Stimulated activated CD8-positive, alpha-beta memory T cell treated with anti-CD3 and anti-CD28 coated beads, Interleukin-4, amount 100 ng/mL, for 24 hours (primary cell): ENCODE results near the gene REPS2.
"Not testable (repeated sequence)": the region's sequence is repeated elsewhere in the genome, so short reads cannot be mapped to it uniquely, and the experiment has no call there.

Experiments
- DNase-seq: peaks from one replicate; pipeline ENCODE4 v3.0.0-alpha.2; 2020; ENCODE audit warnings: low read depth

Gene REPS2

GRCh38 chrX:16946361-16946964 lies at the start of gene REPS2:
REPS2 (plus strand) TSS chrX:16946658; CDS start chrX:16946862, 204 bp downstream.
- DNase-seq = peak; percentile 50

DNA sequence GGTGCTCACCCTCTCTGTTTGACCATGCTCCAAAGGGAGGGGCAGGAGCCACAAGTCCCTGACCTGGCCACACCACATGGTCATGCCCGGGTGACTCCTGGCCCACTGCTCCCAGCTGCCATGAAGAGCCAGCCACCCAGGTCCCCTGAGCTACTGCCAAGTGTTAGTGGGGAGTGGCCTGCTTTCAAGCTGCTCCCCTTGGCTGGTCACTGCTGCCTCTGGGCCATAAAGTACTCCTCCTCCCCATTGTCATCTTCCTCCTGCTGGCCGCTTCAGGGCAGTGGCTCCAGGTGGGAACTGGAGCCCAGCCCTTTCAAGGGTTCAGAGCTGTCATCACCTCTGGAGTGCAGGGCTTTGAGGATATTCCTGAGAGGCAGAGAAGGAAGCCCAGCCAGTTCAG lies 49.0 kb upstream of the REPS2 start:
- no peak for DNase-seq

- no peak for DNase-seq
These were observed 43.0 kb upstream of the REPS2 start for GRCh38 chrX:16903274-16904022.

DNA sequence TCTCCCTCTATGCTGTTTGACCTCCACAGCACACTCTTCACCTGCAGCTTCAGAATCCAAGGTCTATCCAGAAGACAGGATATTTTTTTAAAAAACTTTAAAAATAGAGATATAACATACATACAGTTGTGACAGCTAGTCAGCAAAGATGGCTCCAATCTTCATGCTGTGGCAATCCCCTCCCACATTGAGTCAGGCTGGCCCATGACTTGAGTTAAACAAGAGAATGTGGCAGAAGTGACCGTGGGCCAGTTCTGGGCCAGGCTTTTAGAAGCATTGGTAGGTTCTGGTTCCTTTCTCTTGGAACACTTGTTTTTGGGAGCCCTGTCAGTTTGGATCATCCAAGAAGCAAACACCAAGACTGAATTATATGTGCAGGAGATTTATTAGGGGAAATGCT lies 36.1 kb upstream of the REPS2 start:
- DNase-seq = no peak

DNA sequence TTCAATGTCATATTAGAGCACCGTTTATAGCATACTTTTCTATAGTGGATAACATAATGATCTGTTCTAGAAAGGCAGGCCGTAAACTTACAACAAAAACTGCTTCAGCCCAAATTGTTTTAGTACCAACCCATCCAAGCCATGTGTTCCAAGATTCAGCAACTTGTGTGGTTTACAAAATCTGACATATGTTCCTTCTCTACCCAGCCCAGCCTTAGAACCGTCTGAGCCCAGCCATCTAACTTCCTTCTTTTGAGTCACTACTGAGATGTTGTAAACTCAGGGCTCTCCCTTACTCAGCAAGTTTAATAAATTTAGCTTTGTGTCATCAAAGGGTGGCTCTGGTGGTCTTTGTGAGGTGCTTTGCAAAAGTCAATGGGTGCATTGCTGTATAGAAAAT lies 32.4 kb upstream of the REPS2 start:
- DNase-seq = no peak

DNA sequence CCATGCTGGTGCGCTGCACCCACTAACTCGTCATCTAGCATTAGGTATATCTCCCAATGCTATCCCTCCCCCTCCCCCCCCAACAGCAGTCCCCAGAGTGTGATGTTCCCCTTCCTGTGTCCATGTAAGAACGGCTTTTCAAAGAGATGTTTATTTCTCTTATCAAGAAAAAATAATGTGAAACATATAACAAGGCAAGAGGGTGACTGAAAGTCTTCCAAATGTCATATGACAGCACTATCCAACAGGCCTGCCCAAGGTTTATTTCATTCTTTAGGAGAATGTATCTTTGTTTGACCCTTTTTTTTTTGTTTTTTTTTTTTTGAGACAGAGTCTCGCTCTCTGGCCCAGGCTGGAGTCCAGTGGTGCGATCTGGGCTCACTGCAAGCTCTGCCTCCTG lies 29.9 kb upstream of the REPS2 start:
- no peak for DNase-seq

- DNase-seq = no peak
These were observed 29.3 kb upstream of the REPS2 start for GRCh38 chrX:16917120-16917519.

GRCh38 chrX:16918979-16919378 lies 27.5 kb upstream of the REPS2 start:
- DNase-seq = no peak

GRCh38 chrX:16920075-16920474 lies 26.4 kb upstream of the REPS2 start:
- no peak for DNase-seq

- DNase-seq = no peak
These were observed 23.3 kb upstream of the REPS2 start for GRCh38 chrX:16923157-16923556.

DNA sequence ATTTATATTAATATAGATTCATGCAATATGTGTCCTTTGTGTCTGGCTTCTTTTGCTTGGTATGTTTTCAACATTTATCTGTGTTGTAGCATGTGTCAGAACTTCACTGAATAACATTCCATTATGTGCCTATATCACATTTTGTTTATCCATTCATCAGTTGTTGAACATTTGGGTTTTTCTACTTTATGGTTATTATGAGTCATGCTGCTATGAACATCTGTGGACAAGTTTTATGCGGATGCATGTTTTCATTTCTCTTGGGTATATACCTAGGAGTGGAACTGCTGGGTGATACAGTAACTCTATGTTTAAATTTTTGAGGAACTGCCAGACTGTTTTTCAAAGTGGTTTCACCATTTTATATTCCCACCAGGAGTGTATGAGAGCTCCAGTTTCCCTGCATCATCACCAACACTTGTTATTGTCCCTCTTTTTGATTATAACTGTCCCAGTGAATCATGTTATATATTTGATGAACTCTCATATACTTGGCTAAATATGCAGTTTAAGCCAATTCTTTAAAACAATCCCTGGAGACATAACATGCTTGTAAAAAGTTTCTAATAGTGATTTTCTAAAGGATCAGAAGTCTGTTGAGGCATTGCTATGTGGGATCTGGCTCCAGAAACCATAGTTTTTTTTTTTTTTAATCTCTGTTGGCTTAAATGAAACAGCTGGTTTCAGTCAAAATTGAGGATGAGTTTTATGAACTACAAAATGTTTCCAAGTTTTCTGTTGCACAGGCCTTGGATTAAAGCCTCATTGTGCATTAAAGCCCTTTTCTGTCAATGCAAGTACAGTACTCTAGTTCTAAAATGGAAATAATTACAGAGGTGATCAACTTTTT lies 21.6 kb upstream of the REPS2 start:
- DNase-seq = no peak

- DNase-seq = no peak
These were observed 16.1 kb upstream of the REPS2 start for GRCh38 chrX:16930392-16930791.

- DNase-seq = no peak
These were observed 15.1 kb upstream of the REPS2 start for GRCh38 chrX:16931371-16931770.

DNA sequence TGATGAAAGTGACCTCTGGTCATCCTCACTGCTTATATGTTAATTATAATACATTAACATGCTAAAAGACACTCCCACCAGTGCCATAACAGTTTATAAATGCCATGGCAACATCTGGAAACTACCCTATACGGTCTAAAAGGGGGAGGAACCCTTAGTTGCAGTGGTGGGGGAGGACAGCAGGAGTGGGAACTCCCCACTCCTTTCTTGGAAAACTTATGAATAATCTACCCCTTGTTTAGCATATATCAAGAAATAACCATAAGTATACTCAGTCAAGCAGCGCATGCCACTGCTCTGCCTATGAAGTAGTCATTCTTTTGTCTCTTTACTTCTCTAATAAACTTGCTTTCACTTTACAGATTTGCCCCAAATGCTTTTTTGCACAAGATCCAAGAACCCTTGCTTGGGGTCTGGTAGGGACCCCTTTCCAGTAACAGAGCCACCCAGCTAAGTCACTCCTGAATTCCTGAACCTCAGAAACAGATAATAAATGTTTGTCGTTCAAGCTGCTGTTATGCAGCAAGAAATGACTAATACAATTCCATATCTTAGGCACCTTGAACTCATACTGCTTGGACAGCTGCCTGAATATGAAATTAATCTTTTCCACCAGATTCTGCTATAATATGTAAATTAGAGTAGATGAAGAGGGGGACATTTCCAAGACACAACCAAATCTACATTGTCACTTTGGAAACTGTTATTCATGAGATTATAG lies 14.4 kb upstream of the REPS2 start:
- no peak for DNase-seq

DNA sequence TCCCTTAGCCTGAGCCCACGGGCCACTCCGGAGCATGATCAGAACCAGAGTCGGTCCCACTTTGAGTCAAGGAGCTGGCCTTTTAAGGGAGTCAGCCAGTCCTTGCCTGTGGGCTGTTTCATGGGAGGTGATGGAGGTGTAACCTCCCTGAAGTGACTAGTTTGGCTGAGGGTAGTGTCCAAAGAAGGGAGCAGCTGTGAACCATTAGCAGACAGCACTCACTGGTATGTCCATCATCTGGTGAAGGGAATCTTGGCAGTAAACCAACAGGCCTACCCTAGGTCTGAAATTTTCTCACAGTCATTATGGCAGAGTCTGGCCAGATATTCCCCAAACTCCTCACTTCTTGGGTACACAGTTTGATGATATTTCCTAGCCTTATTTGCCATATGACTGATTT lies 12.3 kb upstream of the REPS2 start:
- DNase-seq = no peak

- no peak for DNase-seq
These were observed 609 bp downstream of the REPS2 start for GRCh38 chrX:16946971-16947562.

GRCh38 chrX:16950423-16950822 lies 4.0 kb downstream of the REPS2 start:
- DNase-seq = no peak

DNA sequence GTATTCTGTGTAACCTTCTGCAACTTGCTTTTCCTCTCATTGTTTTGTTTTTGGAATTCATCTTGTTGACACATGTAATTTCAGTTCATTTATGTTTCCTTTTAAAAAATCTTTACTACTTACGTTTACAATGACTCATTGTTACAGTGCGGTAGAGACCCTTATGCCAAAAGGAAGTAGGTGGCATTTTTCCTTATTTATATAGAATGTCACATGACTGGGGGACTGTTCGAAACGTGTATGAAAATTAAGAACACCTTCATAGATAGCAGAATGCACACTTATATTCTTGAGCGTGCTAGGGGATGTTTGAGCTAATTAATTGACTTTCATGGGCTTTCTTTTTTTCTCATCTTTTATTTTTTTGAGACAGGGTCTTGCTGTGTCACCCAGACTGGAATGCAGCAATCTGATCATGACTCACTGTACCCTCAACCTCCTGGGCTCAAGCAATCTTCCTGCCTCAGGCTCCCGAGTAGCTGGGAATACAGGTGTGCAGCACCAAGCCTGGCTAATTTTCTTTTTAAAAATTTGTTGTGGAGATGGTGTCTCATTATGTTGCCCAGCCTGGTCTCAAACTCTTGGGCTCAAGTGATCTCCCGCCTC lies 7.3 kb downstream of the REPS2 start:
- DNase-seq = no peak

- no peak for DNase-seq
These were observed 11.3 kb downstream of the REPS2 start for GRCh38 chrX:16957751-16958150.

GRCh38 chrX:16958356-16958755 lies 11.9 kb downstream of the REPS2 start:
- DNase-seq = no peak

GRCh38 chrX:16962661-16963060 lies 16.2 kb downstream of the REPS2 start:
- DNase-seq = not testable (repeated sequence)

- no peak for DNase-seq
These were observed 16.8 kb downstream of the REPS2 start for GRCh38 chrX:16963216-16963615.
